Smooth muscle cell of the brain vasculature (primary cell): ENCODE measurements around the gene TCF7L1.
"Not testable (repeated sequence)": the region's sequence is repeated elsewhere in the genome, so short reads cannot be mapped to it uniquely, and the experiment has no call there.

Experiments
- DNase-seq: peaks from one replicate; pipeline ENCODE4 v3.0.0-alpha.2; 2012; ENCODE audit warnings: low read depth, low spot score

Gene TCF7L1

GRCh38 chr2:85323351-85323987 lies 190.3 kb downstream of the TCF7L1 start:
- DNase-seq, result no peak

- DNase-seq, result not testable (repeated sequence)
These were observed 190.8 kb downstream of the TCF7L1 start for GRCh38 chr2:85323988-85324367.

- no peak for DNase-seq
These were observed 191.7 kb downstream of the TCF7L1 start for GRCh38 chr2:85324639-85325465.

GRCh38 chr2:85325466-85325811 lies 192.2 kb downstream of the TCF7L1 start:
- DNase-seq, result no peak

GRCh38 chr2:85326406-85327159 lies 193.4 kb downstream of the TCF7L1 start:
- DNase-seq, result no peak

- DNase-seq, result no peak
These were observed 194.1 kb downstream of the TCF7L1 start for GRCh38 chr2:85327160-85327821.

GRCh38 chr2:85327822-85328617 lies 194.8 kb downstream of the TCF7L1 start, which contains the start of gene TGOLN2:
Gene TGOLN2 (minus strand): TSS chr2:85327989. CDS start chr2:85327962, 27 bp downstream.
- peak; percentile 69 for DNase-seq

- no peak for DNase-seq
These were observed 196.0 kb downstream of the TCF7L1 start for GRCh38 chr2:85329181-85329651.

GRCh38 chr2:85329701-85330100 lies 196.5 kb downstream of the TCF7L1 start:
- not testable (repeated sequence) for DNase-seq

- no peak for DNase-seq
These were observed 197.8 kb downstream of the TCF7L1 start for GRCh38 chr2:85330839-85331636.

GRCh38 chr2:85333877-85334276 lies 200.7 kb downstream of the TCF7L1 start:
- not testable (repeated sequence) for DNase-seq

- no peak for DNase-seq
These were observed 201.7 kb downstream of the TCF7L1 start for GRCh38 chr2:85334928-85335327.

GRCh38 chr2:85340034-85340892 lies 207.1 kb downstream of the TCF7L1 start:
- no peak for DNase-seq

GRCh38 chr2:85341269-85342029 lies 208.3 kb downstream of the TCF7L1 start:
- DNase-seq, result no peak

- no peak for DNase-seq
These were observed 209.0 kb downstream of the TCF7L1 start for GRCh38 chr2:85342156-85342555.

- DNase-seq, result not testable (repeated sequence)
These were observed 210.2 kb downstream of the TCF7L1 start for GRCh38 chr2:85343207-85343895.

GRCh38 chr2:85344356-85344954 lies 211.3 kb downstream of the TCF7L1 start:
- DNase-seq, result no peak
